Left kidney (tissue), 2 donors: ENCODE measurements around the gene SCUBE3. TPM values are rescaled to one million over a fixed set of nuclear protein-coding genes. Genes with fewer than 3 reads are reported as not detected.

ENCODE experiments used
- DNase-seq: peaks from one replicate; pipeline ENCODE4 v3.0.0-alpha.2; 2013
- polyA plus RNA-seq: library from polyadenylated mRNA; unstranded; fragments of 120-200 nt; gene quantifications from one replicate; pipeline ENCODE4 v1.2.1, GENCODE V29; 2013; ENCODE audit not compliant: insufficient read length

The SCUBE3 gene
- polyA plus RNA-seq, 1 donor = 63.6 TPM

DNA sequence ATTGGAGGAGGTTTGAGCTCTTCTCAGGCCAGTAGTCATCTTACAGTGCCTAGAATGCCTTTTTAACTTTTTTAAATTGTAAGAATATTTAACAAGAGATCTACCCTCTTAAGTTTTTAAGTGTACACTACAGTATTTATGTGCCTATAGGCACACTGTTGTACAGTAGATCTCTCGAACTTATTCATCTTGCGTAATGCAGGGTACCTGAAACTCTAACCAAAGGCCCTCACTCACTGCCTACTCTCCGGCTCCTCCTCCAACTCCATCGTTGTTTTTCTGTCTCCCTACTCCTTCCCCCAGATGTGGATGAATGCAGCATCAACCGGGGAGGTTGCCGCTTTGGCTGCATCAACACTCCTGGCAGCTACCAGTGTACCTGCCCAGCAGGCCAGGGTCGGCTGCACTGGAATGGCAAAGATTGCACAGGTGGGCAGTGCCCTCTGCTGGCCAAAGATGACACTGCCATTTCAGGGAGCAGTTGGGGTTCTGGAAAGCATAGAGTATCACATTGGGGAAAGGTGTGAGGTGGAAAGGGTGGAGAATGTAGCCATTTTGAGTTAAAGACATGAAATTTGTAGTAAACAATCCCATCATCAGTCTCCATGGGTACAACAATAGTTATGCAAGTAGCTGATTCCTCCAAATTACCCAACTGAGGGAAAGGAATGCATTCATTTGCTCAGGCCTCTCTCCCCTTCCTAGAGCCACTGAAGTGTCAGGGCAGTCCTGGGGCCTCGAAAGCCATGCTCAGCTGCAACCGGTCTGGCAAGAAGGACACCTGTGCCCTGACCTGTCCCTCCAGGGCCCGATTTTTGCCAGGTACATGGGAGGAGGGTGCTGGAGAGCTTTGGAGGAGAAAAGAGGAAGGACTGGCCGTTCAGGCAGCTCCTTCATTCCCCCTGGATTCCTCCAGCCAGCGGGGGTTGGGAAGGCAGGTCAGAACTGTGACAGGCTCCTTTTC is 27.4 kb downstream of the SCUBE3 start:
- DNase-seq = peak; percentile 73

- DNase-seq = no peak
Observed at GRCh38 chr6:35242486-35242885, 28.7 kb downstream of the SCUBE3 start.

- DNase-seq = no peak
Observed at GRCh38 chr6:35242906-35243305, 29.1 kb downstream of the SCUBE3 start.

DNA sequence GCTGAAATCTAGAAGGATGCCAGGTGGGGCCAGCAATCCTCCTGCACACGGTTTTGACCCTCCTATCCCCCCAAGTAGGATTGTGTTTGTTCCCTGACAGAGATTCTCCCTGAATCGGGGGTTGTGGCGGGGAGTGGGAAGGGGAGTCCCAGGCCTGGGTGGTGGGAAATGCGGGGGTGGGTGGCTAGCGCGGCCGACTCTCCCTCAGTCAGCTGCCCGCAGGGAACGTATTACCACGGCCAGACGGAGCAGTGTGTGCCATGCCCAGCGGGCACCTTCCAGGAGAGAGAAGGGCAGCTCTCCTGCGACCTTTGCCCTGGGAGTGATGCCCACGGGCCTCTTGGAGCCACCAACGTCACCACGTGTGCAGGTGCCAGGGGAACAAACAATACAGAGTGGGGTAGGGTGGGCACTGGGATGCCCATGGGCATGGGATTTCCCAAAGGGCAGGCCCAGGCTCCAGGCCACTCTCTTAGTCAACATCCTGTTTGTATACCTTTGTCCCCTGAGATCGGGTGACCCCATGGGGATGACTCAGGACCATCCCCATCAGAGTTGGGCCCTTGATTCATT is 29.7 kb downstream of the SCUBE3 start:
- no peak for DNase-seq

- no peak for DNase-seq
Observed at GRCh38 chr6:35244551-35244950, 30.8 kb downstream of the SCUBE3 start.

GRCh38 chr6:35247642-35248231 is 34.0 kb downstream of the SCUBE3 start:
- no peak for DNase-seq

DNA sequence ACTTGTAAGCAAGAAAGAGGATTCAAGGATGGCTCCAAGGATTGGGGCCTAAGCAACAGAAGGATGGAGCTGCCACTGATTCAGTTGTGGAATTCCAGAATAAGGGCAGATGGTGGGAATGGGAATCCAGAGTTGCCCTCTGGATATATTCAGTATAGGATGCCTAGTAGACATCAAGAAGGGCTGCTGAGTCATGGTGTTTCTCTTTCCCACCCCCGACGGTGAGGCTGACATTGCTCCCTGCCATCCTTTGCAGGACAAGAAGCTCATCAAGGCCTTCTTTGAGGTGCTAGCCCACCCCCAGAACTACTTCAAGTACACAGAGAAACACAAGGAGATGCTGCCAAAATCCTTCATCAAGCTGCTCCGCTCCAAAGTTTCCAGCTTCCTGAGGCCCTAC is 34.5 kb downstream of the SCUBE3 start:
- no peak for DNase-seq

GRCh38 chr6:35248965-35249364 is 35.2 kb downstream of the SCUBE3 start:
- no peak for DNase-seq

DNA sequence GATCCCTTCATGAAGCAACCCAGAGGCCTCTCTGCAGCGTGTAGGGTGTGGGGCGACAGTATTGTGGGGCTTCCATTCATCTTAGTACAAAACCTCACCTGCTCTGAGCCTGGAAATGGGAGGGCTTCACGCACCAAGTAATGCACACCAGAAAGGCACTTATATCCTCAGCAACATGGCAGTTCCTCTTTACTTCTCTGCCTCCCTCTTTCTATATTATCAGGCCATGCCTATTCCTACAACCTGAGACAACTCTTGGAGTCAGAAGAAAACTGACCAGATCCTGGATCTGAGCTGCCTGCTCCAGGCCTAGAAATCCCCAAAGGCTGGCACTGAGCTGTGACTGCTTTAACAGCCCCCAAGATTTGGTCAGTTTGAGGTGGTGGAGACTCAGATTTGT is 38.2 kb downstream of the SCUBE3 start:
- no peak for DNase-seq

GRCh38 chr6:35253249-35253648 is 39.5 kb downstream of the SCUBE3 start:
- DNase-seq = no peak

- DNase-seq = no peak
Observed at GRCh38 chr6:35258336-35258735, 44.6 kb downstream of the SCUBE3 start.

- peak; percentile 57 for DNase-seq
Observed at GRCh38 chr6:35258858-35259193, 45.1 kb downstream of the SCUBE3 start.

- DNase-seq = peak; percentile 96
Observed at GRCh38 chr6:35259194-35259947, 45.6 kb downstream of the SCUBE3 start, which contains the start of gene ZNF76. ZNF76 (plus strand) TSS chr6:35259735; CDS start chr6:35281152, 21,417 bp downstream.

- DNase-seq = peak; percentile 60
Observed at GRCh38 chr6:35259948-35260590, 46.3 kb downstream of the SCUBE3 start.

DNA sequence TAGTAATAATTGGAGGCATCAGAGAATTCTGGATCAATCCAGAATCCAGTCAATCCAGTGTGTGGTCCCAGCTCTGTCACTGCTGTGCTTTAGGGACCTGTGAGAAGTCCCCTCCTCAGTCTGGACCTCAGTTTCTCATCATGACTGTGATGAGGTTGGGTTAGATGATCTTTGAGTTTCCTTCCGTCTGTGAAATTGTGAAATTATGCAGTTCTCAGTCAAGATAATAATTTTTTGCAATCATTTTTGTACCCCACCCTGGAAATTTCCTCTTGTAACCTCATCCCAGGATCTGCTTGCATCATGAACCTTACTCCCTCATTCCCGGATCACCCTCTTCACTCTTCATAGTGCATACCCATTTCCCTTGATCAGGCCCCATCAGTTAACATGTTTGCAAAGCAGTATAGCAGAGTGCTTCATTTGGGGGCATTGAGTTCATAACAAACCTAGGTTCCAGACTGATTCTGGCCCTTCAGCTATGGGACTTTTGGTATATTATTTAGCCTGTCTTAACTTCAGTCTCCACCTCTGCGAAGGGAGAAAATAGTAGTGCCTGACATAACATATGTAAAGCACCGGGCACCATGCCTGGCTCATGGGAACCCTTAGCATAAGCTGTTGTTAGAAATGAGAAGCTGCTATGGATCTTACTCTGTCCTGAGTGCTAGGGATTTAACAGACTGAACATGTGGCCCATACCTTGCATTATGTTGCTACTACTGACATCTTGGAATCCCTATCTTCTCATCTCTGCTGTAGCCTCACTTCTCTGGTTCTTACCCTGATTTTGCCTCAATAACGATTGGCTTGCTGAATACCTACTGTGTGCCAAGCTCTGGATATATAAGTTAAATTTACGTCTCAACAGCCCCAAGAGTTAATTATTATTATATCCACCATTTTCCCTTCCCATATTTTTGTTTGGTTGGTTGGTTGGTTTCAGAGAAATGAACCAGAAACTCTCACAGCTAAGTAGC is 47.1 kb downstream of the SCUBE3 start:
- no peak for DNase-seq

GRCh38 chr6:35262596-35262995 is 48.8 kb downstream of the SCUBE3 start:
- DNase-seq = no peak

GRCh38 chr6:35264550-35265274 is 51.0 kb downstream of the SCUBE3 start:
- DNase-seq = no peak

GRCh38 chr6:35265523-35265922 is 51.8 kb downstream of the SCUBE3 start:
- DNase-seq = no peak

DNA sequence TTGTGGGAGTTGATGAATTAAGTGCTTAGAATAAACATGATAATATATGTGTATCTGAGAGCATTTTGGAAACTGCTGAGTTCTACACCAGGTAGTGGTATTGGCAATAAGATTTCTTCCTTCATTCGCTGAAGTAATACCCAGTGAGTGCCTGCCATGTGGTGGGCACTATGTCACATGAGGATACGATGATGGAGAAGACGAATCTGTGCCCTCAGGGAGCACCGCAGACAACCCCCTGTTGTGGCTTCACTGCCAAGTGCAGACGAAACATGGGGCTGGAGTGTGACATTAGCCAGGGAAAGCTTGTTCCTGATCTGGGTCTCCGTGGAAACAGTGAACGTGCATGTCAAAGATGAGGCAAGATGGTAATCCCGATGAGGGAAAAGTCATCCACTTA is 53.7 kb downstream of the SCUBE3 start:
- no peak for DNase-seq

DNA sequence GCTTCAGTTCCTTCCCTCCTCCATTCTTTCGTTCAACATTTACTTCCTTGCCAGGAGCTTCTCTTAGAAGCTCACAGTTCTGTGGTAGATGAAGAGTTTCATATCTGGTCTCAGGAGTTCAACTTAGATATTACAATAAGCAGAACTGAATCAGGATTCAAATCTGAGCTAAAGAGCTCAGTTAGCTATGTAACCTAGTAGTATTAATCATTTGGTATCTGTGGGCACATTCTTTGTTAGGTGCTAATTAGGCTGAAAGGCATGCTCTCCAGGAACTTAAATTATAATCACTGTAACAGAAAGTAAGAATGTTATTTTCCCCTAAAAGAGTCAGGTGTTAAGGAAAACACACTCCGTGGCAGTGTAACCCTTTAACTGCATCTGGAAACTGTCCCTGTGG is 54.1 kb downstream of the SCUBE3 start:
- no peak for DNase-seq
